ENCODE results near the gene IL23A.
A peak's percentile ranks its signal among the peaks of the same experiment; 100 is the strongest.
"Not testable (repeated sequence)": the region's sequence is repeated elsewhere in the genome, so short reads cannot be mapped to it uniquely, and the experiment has no call there.

Gene IL23A

GRCh38 chr12:56339158-56339422 is 406 bp downstream of the IL23A start:
- peak overlapping the region; percentile 54 for H3K9ac ChIP-seq (ENCODE audit: low read length)
- H3K4me2 ChIP-seq (ENCODE audit: low read depth, low read length, poor library complexity, severe bottlenecking), result peak overlapping the region; percentile 51
- peak overlapping the region; percentile 44 for H2AFZ ChIP-seq (ENCODE audit: low read depth, low read length, severe bottlenecking)

DNA sequence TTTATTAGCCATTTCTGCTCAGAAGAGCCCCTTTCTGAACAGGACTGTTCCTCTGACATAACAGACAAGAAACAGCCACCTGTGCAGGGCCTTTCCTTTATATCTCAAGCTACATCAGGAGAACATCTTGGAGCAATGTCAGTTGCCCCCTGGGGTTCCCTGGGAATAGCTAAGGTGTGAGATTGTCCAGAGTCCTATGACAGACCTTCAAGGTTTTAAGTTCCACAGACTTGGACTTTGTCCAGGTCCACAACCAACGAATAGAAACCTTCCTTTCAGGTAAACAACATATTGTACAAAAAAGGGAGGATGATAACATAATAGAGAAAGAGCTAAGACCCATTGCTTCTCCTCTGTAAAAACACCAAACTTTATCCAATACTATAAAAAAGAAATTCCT is 2.9 kb downstream of the IL23A start:
- no peaks in the 10 kb centered on the region for H3K36me3 ChIP-seq (ENCODE audit: low read length)
- no peaks in the 10 kb centered on the region for H3K79me2 ChIP-seq (ENCODE audit: insufficient read depth, low read length)
- no peak overlapping the region for H3K4me3 ChIP-seq (ENCODE audit: insufficient read depth, low read length, poor library complexity, severe bottlenecking)
- H2AFZ ChIP-seq (ENCODE audit: low read depth, low read length, severe bottlenecking), result no peak overlapping the region
- H3K4me2 ChIP-seq (ENCODE audit: low read depth, low read length, poor library complexity, severe bottlenecking), result no peak overlapping the region
- H4K20me1 ChIP-seq (ENCODE audit: low read depth, low read length), result no peaks in the 10 kb centered on the region
- peaks cover 19% of the 10 kb centered on the region for H3F3A ChIP-seq (ENCODE audit: insufficient read depth)
- H3K9me2 ChIP-seq (replicated peaks; ENCODE audit: insufficient read depth, low read length), result no peaks in the 10 kb centered on the region
- H3K27me3 ChIP-seq (ENCODE audit: low read length), result no peaks in the 10 kb centered on the region
- H3K9me3 ChIP-seq (ENCODE audit: insufficient read depth, low read length), result no peaks in the 10 kb centered on the region
- peak overlapping the region; percentile 9; the same call in 1 of the 2 replicates for H3K27ac ChIP-seq (ENCODE audit: low read depth, low read length)
- no peak for TF ChIP-seq CTCF (IDR thresholded peaks at IDR 0.05; ENCODE audit: insufficient read depth, low read length, poor library complexity, severe bottlenecking)
- TF ChIP-seq EZH2phosphoT487 (conservative IDR thresholded peaks at IDR 0.05; ENCODE audit: low read length), result no peak
- H3K9ac ChIP-seq (ENCODE audit: low read length), result no peak overlapping the region

More at GRCh38 chr12:56339158-56339422, 406 bp downstream of the IL23A start:
- Histone ChIP-seq H3K4me3 (ENCODE audit: insufficient read depth, low read length, poor library complexity, severe bottlenecking) (peak overlapping the region; percentile 11), H3F3A (ENCODE audit: insufficient read depth) (peaks cover 27% of the 10 kb centered on the region), H3K9me3 (ENCODE audit: insufficient read depth, low read length) (no peaks in the 10 kb centered on the region), H3K36me3 (ENCODE audit: low read length) (no peaks in the 10 kb centered on the region), H3K27me3 (ENCODE audit: low read length) (no peaks in the 10 kb centered on the region), H3K27ac (ENCODE audit: low read depth, low read length) (peak overlapping the region; percentile 69), H3K79me2 (ENCODE audit: insufficient read depth, low read length) (no peaks in the 10 kb centered on the region), H3K9me2 (replicated peaks; ENCODE audit: insufficient read depth, low read length) (no peaks in the 10 kb centered on the region), H4K20me1 (ENCODE audit: low read depth, low read length) (no peaks in the 10 kb centered on the region)
- TF ChIP-seq CTCF (IDR thresholded peaks at IDR 0.05; ENCODE audit: insufficient read depth, low read length, poor library complexity, severe bottlenecking) (no peak), EZH2phosphoT487 (conservative IDR thresholded peaks at IDR 0.05; ENCODE audit: low read length) (no peak)

- not testable (repeated sequence) for H3K9me2 ChIP-seq (replicated peaks; ENCODE audit: insufficient read depth, low read length); H4K20me1 ChIP-seq (ENCODE audit: low read depth, low read length); H3K9ac ChIP-seq (ENCODE audit: low read length); H3K27me3 ChIP-seq (ENCODE audit: low read length); H3K36me3 ChIP-seq (ENCODE audit: low read length); H3K27ac ChIP-seq (ENCODE audit: low read depth, low read length); H2AFZ ChIP-seq (ENCODE audit: low read depth, low read length, severe bottlenecking); H3K4me3 ChIP-seq (ENCODE audit: insufficient read depth, low read length, poor library complexity, severe bottlenecking); H3K9me3 ChIP-seq (ENCODE audit: insufficient read depth, low read length); H3K4me2 ChIP-seq (ENCODE audit: low read depth, low read length, poor library complexity, severe bottlenecking); H3K79me2 ChIP-seq (ENCODE audit: insufficient read depth, low read length)
- peaks cover 16% of the 10 kb centered on the region for H3F3A ChIP-seq (ENCODE audit: insufficient read depth)
Measured at GRCh38 chr12:56342290-56342689, 3.6 kb downstream of the IL23A start.

DNA sequence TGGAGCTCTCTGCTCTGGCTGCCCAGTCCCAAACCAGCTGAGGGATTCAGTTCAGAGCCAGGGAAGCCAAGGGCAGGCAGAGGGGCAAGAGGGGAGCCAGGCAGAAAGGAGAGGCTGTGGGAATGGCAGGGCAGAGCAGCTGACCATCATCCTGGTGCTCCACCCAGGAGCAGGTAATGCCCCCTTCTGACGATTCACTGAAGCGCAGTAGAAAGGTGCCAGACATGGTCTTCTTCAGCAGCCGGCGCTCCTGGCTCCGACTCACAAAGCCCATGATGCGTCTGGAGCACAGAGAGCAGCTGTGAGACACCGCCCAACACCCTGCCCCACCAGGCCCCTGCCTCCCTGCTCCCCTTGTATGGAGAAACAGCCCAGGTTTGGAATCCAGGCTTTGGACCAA is 8.0 kb downstream of the IL23A start:
- Histone ChIP-seq H3F3A (ENCODE audit: insufficient read depth) (no peaks in the 10 kb centered on the region), H4K20me1 (ENCODE audit: low read depth, low read length) (no peaks in the 10 kb centered on the region), H2AFZ (ENCODE audit: low read depth, low read length, severe bottlenecking) (no peak overlapping the region), H3K9ac (ENCODE audit: low read length) (no peak overlapping the region), H3K4me3 (ENCODE audit: insufficient read depth, low read length, poor library complexity, severe bottlenecking) (no peak overlapping the region), H3K4me2 (ENCODE audit: low read depth, low read length, poor library complexity, severe bottlenecking) (no peak overlapping the region), H3K79me2 (ENCODE audit: insufficient read depth, low read length) (no peaks in the 10 kb centered on the region), H3K27ac (ENCODE audit: low read depth, low read length) (no peak overlapping the region), H3K9me2 (replicated peaks; ENCODE audit: insufficient read depth, low read length) (no peaks in the 10 kb centered on the region), H3K27me3 (ENCODE audit: low read length) (no peaks in the 10 kb centered on the region), H3K36me3 (ENCODE audit: low read length) (peaks cover 12% of the 10 kb centered on the region; the same call in 1 of the 2 replicates), H3K9me3 (ENCODE audit: insufficient read depth, low read length) (no peaks in the 10 kb centered on the region)
- no peak for TF ChIP-seq CTCF (IDR thresholded peaks at IDR 0.05; ENCODE audit: insufficient read depth, low read length, poor library complexity, severe bottlenecking)
- TF ChIP-seq EZH2phosphoT487 (conservative IDR thresholded peaks at IDR 0.05; ENCODE audit: low read length), result no peak

DNA sequence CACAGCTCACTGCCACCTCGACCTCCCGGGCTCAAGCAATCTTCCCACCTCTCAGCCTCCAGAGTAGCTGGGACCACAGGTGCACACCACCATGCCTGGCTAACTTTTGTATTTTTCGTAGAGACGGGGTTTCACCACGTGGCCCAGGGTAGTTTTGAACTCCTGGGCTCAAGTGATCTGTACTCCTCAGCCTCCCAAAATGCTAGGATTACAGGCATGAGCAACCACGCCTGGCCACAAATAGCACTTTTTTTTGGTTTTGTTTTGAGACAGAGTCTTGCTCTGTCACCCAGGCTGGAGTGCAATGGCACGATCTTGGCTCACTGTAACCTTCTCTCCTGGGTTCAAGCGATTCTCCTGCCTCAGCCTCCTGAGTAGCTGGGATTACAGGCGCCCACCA is 8.6 kb downstream of the IL23A start:
- not testable (repeated sequence) for H4K20me1 ChIP-seq (ENCODE audit: low read depth, low read length); H3K4me3 ChIP-seq (ENCODE audit: insufficient read depth, low read length, poor library complexity, severe bottlenecking); H3K4me2 ChIP-seq (ENCODE audit: low read depth, low read length, poor library complexity, severe bottlenecking); H3K9ac ChIP-seq (ENCODE audit: low read length); H3K27ac ChIP-seq (ENCODE audit: low read depth, low read length); H3K79me2 ChIP-seq (ENCODE audit: insufficient read depth, low read length); H3K9me3 ChIP-seq (ENCODE audit: insufficient read depth, low read length); H3F3A ChIP-seq (ENCODE audit: insufficient read depth); H2AFZ ChIP-seq (ENCODE audit: low read depth, low read length, severe bottlenecking); H3K27me3 ChIP-seq (ENCODE audit: low read length); H3K9me2 ChIP-seq (replicated peaks; ENCODE audit: insufficient read depth, low read length)
- H3K36me3 ChIP-seq (ENCODE audit: low read length), result peaks cover 12% of the 10 kb centered on the region; the same call in 1 of the 2 replicates

Measured in SU-DHL-6 (cell line).